COLO668 (cell line): Measurements from ENCODE around the gene XRCC5.

Source experiments
- DNase-seq: peaks from one replicate; lab custom pipeline; 2025; ENCODE audit not compliant: unreplicated experiment; lab: John Stamatoyannopoulos, UW

Gene XRCC5

GRCh38 chr2:216083464-216084281, 25.5 kb upstream of the XRCC5 start:
- DNase-seq = peak; percentile 72

GRCh38 chr2:216084547-216084946, 24.6 kb upstream of the XRCC5 start:
- no peak for DNase-seq

GRCh38 chr2:216086207-216086893, 22.8 kb upstream of the XRCC5 start:
- DNase-seq = no peak

- DNase-seq = no peak
Measured at GRCh38 chr2:216090369-216090786, 18.8 kb upstream of the XRCC5 start.

- no peak for DNase-seq
Measured at GRCh38 chr2:216092646-216093045, 16.5 kb upstream of the XRCC5 start.

GRCh38 chr2:216094701-216095100, 14.4 kb upstream of the XRCC5 start:
- no peak for DNase-seq

GRCh38 chr2:216098421-216099334, 10.5 kb upstream of the XRCC5 start:
- DNase-seq = no peak

- no peak for DNase-seq
Measured at GRCh38 chr2:216101109-216101508, 8.0 kb upstream of the XRCC5 start.

- no peak for DNase-seq
Measured at GRCh38 chr2:216103213-216103612, 5.9 kb upstream of the XRCC5 start.

- DNase-seq = no peak
Measured at GRCh38 chr2:216104691-216105090, 4.5 kb upstream of the XRCC5 start.

- DNase-seq = no peak
Measured at GRCh38 chr2:216107320-216107719, 1.8 kb upstream of the XRCC5 start.

- DNase-seq = no peak
Measured at GRCh38 chr2:216107760-216108159, 1.4 kb upstream of the XRCC5 start.

GRCh38 chr2:216108310-216108966, 710 bp upstream of the XRCC5 start:
- DNase-seq = peak; percentile 4

- no peak for DNase-seq
Measured at GRCh38 chr2:216109962-216110614, 940 bp downstream of the XRCC5 start.

- no peak for DNase-seq
Measured at GRCh38 chr2:216110620-216111019, 1.5 kb downstream of the XRCC5 start.

- no peak for DNase-seq
Measured at GRCh38 chr2:216111122-216111521, 2.0 kb downstream of the XRCC5 start.

- DNase-seq = no peak
Measured at GRCh38 chr2:216112926-216113325, 3.8 kb downstream of the XRCC5 start.

GRCh38 chr2:216113572-216113971, 4.4 kb downstream of the XRCC5 start:
- no peak for DNase-seq

- DNase-seq = no peak
Measured at GRCh38 chr2:216114382-216114713, 5.2 kb downstream of the XRCC5 start.

GRCh38 chr2:216114714-216115531, 5.8 kb downstream of the XRCC5 start:
- DNase-seq = peak; percentile 98
